ENCODE results near the gene SYTL1. TPM values are rescaled to one million over a fixed set of nuclear protein-coding genes. Genes with fewer than 3 reads are reported as not detected.

The SYTL1 gene
- total and polyA plus RNA-seq, 9 of the 15 experiments (the other 6 are each of a cell fraction or from before 2014, with no cell fraction given): 0.04 to 9.3 (median 1.7) TPM

DNA sequence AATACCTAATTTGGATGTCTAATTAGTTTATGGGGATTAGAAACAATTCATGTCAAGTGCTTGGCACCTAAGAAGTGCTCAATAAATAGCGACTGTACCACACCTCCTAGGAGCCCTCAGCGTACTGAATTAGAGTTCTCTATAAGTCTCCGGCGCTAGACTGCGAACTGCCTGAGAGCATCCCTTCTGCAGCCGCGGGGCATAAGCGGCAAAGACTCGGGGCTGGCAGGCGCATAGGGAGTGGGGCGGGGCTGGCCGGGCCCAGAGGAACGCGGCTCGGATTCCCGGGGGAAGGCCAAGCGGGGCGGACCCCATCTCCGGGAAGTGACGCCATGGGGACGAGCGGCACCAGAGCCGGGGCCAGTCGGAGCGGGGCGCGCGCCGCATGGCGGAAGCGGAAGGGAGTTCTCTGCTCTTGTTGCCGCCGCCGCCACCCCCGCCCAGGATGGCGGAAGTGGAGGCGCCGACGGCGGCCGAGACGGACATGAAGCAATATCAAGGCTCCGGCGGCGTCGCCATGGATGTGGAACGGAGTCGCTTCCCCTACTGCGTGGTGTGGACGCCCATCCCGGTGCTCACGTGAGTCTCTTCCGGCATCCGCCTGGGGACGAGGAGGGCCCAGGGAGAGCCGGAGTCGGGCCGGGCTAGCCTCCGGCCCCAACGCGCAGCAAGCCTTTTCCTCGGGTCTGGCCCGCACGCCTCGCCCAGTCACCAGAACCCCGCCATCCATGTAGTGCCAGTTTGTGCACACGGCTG is 19.8 kb upstream of the SYTL1 start, which contains the start of gene TMEM222 (continued):
- TF ChIP-seq BCLAF1 (IDR thresholded peaks at IDR 0.05; ENCODE audit: borderline replicate concordance in 1 of 2, control insufficient read depth in 1 of 2, low read depth in 2 of 2, low read length in 1 of 2) (peak in 1 of 2 experiments; percentile 96; a peak in 2 of 4 replicates), EHMT2 (IDR thresholded peaks at IDR 0.05) (peak; percentile 61), ZNF121 (CRISPR knock-in tag; conservative IDR thresholded peaks at IDR 0.05) (peak; percentile 12; the same call in 1 of the 2 replicates), TBL1XR1 (IDR thresholded peaks at IDR 0.05; ENCODE audit: low read length in 2 of 2) (peak in 1 of 2 experiments; percentile 56; a peak in 3 of 4 replicates), HSF4 (CRISPR knock-in tag; IDR thresholded peaks at IDR 0.05; ENCODE audit: borderline replicate concordance) (no peak), KLF13 (tag; IDR thresholded peaks at IDR 0.05; ENCODE audit: borderline replicate concordance, low read depth) (peak; percentile 98), MIER1 (IDR thresholded peaks at IDR 0.05; ENCODE audit: low read depth) (no peak), LEF1 (IDR thresholded peaks at IDR 0.05) (0 out of 2 replicates have a peak, but pooled peaks have one; percentile 35), BRD9 (IDR thresholded peaks at IDR 0.05; ENCODE audit: low read depth, partially characterized antibody) (no peak), ZBTB43 (CRISPR knock-in tag; IDR thresholded peaks at IDR 0.05) (no peak)
- TF ChIP-seq, protein P1, sequence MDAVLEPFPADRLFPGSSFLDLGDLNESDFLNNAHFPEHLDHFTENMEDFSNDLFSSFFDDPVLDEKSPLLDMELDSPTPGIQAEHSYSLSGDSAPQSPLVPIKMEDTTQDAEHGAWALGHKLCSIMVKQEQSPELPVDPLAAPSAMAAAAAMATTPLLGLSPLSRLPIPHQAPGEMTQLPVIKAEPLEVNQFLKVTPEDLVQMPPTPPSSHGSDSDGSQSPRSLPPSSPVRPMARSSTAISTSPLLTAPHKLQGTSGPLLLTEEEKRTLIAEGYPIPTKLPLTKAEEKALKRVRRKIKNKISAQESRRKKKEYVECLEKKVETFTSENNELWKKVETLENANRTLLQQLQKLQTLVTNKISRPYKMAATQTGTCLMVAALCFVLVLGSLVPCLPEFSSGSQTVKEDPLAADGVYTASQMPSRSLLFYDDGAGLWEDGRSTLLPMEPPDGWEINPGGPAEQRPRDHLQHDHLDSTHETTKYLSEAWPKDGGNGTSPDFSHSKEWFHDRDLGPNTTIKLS (IDR thresholded peaks at IDR 0.05; ENCODE audit: borderline replicate concordance, low read depth): peak; percentile 88

All from K562 (cell line).